ENCODE results near the gene XPO6.
"Not testable (repeated sequence)": the region's sequence is repeated elsewhere in the genome, so short reads cannot be mapped to it uniquely, and the experiment has no call there.

DNA sequence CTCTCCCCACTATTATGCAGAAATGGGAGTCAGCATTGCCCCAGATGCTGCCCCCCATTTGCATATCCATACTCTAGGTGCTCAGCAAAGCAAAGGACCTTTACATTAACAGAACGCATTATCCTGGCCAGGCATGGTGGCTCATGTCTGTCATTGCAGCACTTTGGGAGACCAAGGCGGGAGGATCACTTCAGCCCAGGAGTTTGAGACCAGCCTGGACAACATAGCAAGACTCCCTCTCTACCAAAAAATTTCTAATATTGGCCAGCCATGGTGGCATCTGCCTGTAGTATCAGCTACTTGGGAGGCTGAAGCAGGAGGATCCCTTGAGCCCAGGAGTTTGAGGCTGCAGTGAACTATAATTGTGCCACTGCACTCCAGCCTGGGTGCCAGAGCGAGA is 12.1 kb upstream of the XPO6 start:
- not testable (repeated sequence) for TF ChIP-seq POLR2A (IDR thresholded peaks at IDR 0.05)
- TF ChIP-seq, protein P1, sequence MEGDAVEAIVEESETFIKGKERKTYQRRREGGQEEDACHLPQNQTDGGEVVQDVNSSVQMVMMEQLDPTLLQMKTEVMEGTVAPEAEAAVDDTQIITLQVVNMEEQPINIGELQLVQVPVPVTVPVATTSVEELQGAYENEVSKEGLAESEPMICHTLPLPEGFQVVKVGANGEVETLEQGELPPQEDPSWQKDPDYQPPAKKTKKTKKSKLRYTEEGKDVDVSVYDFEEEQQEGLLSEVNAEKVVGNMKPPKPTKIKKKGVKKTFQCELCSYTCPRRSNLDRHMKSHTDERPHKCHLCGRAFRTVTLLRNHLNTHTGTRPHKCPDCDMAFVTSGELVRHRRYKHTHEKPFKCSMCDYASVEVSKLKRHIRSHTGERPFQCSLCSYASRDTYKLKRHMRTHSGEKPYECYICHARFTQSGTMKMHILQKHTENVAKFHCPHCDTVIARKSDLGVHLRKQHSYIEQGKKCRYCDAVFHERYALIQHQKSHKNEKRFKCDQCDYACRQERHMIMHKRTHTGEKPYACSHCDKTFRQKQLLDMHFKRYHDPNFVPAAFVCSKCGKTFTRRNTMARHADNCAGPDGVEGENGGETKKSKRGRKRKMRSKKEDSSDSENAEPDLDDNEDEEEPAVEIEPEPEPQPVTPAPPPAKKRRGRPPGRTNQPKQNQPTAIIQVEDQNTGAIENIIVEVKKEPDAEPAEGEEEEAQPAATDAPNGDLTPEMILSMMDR (IDR thresholded peaks at IDR 0.05) = not testable (repeated sequence)
